PC-9 (cell line): Measurements from ENCODE around the gene ARHGAP44. TPM values are rescaled to one million over a fixed set of nuclear protein-coding genes. Genes with fewer than 3 reads are reported as not detected.

ENCODE experiments used
- BruUV-seq: library from RNA; stranded (reverse); fragments of 400-500 nt; replicated peaks from 2 replicates; lab custom pipeline; 2021; lab: Mats Ljungman, UMichigan
- CTCF ChIA-PET: fragments of 300-600 bp; sonication (Branson Sonifier 250); formaldehyde crosslinking; loops from one replicate; lab custom pipeline; 2022; ENCODE audit warnings: antibody characterized with exemption; lab: Charles Lee
- POLR2A ChIA-PET: fragments of 300-600 bp; sonication (Branson Sonifier 250); formaldehyde crosslinking; loops from one replicate; lab custom pipeline; 2022; ENCODE audit warnings: antibody characterized with exemption; ENCODE audit not compliant: unreplicated experiment; lab: Charles Lee
- DNase-seq, 2 experiments: peaks; one replicate each; pipeline versions ENCODE4 v3.0.0 to v3.0.0-alpha.2; 2015 to 2022; ENCODE audit warnings: mixed read lengths in 1 of 2
- H2AFZ ChIP-seq: fragments of 200-600 bp; sonication (generic); 2 replicates; pipeline ENCODE4 v1.8.1; 2017; ENCODE audit warnings: antibody characterized with exemption
- H3F3A ChIP-seq: fragments of 200-600 bp; sonication (generic); 2 replicates; pipeline ENCODE4 v1.8.1; 2017; ENCODE audit warnings: antibody characterized with exemption, mild to moderate bottlenecking, low read depth; ENCODE audit not compliant: insufficient read depth
- H3K27ac ChIP-seq: fragments of 200-600 bp; sonication (generic); 2 replicates; pipeline ENCODE4 v1.6.1; 2016; ENCODE audit warnings: mixed run types
- H3K27me3 ChIP-seq: fragments of 200-600 bp; sonication (generic); 2 replicates; pipeline ENCODE4 v1.6.1; 2016; ENCODE audit warnings: low read depth, mixed run types; ENCODE audit not compliant: insufficient read depth
- H3K36me3 ChIP-seq: fragments of 200-600 bp; sonication (generic); 2 replicates; pipeline ENCODE4 v1.6.1; 2016; ENCODE audit warnings: low read depth, mixed run types
- H3K4me1 ChIP-seq: fragments of 200-600 bp; sonication (generic); replicated peaks from 2 replicates; pipeline ENCODE4 v1.6.1; 2016; ENCODE audit warnings: mixed run types; ENCODE audit not compliant: insufficient read depth
- H3K4me2 ChIP-seq: fragments of 200-600 bp; sonication (generic); 2 replicates; pipeline ENCODE4 v1.6.1; 2017; ENCODE audit warnings: mixed run types
- H3K4me3 ChIP-seq: fragments of 200-600 bp; sonication (generic); 2 replicates; pipeline ENCODE4 v1.6.1; 2016; ENCODE audit warnings: mixed run types
- H3K79me2 ChIP-seq: fragments of 200-600 bp; sonication (generic); 2 replicates; pipeline ENCODE4 v1.6.1; 2017; ENCODE audit warnings: low read depth, mixed run types
- H3K9me2 ChIP-seq: fragments of 200-600 bp; sonication (generic); 2 replicates; pipeline ENCODE4 v1.8.1; 2017; ENCODE audit warnings: mild to moderate bottlenecking; ENCODE audit not compliant: insufficient read depth
- H3K9me3 ChIP-seq: fragments of 200-600 bp; sonication (generic); 2 replicates; pipeline ENCODE4 v1.8.1; 2016; ENCODE audit warnings: low read depth; ENCODE audit not compliant: insufficient read depth
- H4K20me1 ChIP-seq: fragments of 200-600 bp; sonication (generic); 2 replicates; pipeline ENCODE4 v1.8.1; 2017; ENCODE audit not compliant: insufficient read depth
- EZH2 ChIP-seq: fragments of 200-600 bp; sonication (generic); IDR thresholded peaks from 2 replicates; pipeline ENCODE4 v1.8.0; 2017; ENCODE audit warnings: antibody characterized with exemption, low read depth
- intact Hi-C: fragments of 100-400 bp; cut with micrococcal nuclease; formaldehyde crosslinking; loops from one replicate; pipeline ENCODE4 v1.10.0; 2022; ENCODE audit not compliant: unreplicated experiment
- total RNA-seq: library from RNA; stranded (reverse); gene quantifications from 2 replicates; pipeline ENCODE4 v1.2.3, GENCODE V29; 2021
- TF ChIP-seq, protein P1 (sequence below): fragments of 200-600 bp; sonication (generic); conservative IDR thresholded peaks from 2 replicates; pipeline ENCODE4 v1.6.1; 2017; ENCODE audit warnings: mixed run types, antibody characterized with exemption, mild to moderate bottlenecking, moderate library complexity

The ARHGAP44 gene
- total RNA-seq, 1 experiment from 2014 or later: not detected

DNA sequence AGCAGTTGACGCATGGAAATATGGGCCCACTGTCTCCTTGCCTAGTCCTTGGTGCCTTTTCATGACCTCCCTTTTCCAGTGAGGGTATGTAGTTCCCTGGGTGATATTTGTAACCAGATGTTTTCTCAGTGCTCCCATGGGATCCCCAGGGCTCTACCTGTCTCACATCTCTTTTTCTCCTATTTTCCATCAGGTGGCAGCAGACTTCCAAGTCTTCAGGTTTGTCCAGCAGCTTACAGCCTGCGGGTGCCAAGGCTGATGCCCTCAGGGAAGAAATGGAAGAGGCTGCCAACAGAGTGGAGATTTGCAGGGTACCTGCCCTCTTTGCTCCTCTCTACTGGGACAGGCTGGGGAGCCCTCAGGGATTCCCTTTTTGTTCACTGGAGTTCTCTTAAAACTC, 139.4 kb downstream of the ARHGAP44 start:
- intact Hi-C loops: no loop called here
- Histone ChIP-seq H3K9me3 (no peaks in the 10 kb centered on the region), H3K4me3 (no peak overlapping the region), H3K27me3 (peaks cover 36% of the 10 kb centered on the region; the same call in 1 of the 2 replicates), H3K36me3 (no peaks in the 10 kb centered on the region), H4K20me1 (no peaks in the 10 kb centered on the region), H3K9me2 (no peaks in the 10 kb centered on the region), H3K4me1 (no peaks in the 10 kb centered on the region), H3K4me2 (no peak overlapping the region), H3F3A (no peaks in the 10 kb centered on the region), H2AFZ (no peak overlapping the region), H3K27ac (no peak overlapping the region), H3K79me2 (no peaks in the 10 kb centered on the region)
- ChIA-PET POLR2A (no interaction called here), CTCF (no interaction called here)
- DNase-seq: no peak
- BruUV-seq: no TSS peak
- no peak for TF ChIP-seq EZH2
- TF ChIP-seq, protein P1, sequence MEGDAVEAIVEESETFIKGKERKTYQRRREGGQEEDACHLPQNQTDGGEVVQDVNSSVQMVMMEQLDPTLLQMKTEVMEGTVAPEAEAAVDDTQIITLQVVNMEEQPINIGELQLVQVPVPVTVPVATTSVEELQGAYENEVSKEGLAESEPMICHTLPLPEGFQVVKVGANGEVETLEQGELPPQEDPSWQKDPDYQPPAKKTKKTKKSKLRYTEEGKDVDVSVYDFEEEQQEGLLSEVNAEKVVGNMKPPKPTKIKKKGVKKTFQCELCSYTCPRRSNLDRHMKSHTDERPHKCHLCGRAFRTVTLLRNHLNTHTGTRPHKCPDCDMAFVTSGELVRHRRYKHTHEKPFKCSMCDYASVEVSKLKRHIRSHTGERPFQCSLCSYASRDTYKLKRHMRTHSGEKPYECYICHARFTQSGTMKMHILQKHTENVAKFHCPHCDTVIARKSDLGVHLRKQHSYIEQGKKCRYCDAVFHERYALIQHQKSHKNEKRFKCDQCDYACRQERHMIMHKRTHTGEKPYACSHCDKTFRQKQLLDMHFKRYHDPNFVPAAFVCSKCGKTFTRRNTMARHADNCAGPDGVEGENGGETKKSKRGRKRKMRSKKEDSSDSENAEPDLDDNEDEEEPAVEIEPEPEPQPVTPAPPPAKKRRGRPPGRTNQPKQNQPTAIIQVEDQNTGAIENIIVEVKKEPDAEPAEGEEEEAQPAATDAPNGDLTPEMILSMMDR: no peak; the same call in 1 of the 2 replicates

DNA sequence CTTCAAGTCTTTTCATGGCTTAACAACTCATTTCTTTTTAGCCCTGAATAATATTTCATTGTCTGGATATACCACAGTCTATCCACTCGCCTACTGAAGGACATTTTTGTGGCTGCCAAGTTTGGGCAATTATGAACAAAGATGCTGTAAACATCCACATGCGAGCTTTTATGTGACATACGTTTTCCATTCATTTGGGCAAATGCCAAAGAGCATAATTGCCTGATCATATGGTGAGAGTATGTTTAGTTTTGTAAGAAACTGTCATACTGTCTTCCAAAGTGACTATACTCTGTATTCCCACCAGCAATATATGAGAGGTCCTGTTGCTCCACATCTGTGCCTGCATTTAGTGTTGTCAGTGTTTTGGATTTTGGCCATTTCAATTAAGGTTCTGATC, 147.2 kb downstream of the ARHGAP44 start:
- H3K4me1 ChIP-seq: no peaks in the 10 kb centered on the region
- no peak for TF ChIP-seq EZH2
- TF ChIP-seq, protein P1: no peak
- H3K9me2 ChIP-seq: no peaks in the 10 kb centered on the region
- DNase-seq: no peak
- no peak overlapping the region for H3K27ac ChIP-seq
- no peaks in the 10 kb centered on the region for H3K36me3 ChIP-seq
- no peak overlapping the region for H3K4me2 ChIP-seq
- H3K4me3 ChIP-seq: no peak overlapping the region
- H2AFZ ChIP-seq: no peak overlapping the region
- intact Hi-C loops: no loop called here
- no peaks in the 10 kb centered on the region for H3K79me2 ChIP-seq
- no TSS peak for BruUV-seq
- H4K20me1 ChIP-seq: no peaks in the 10 kb centered on the region
- peaks cover 7% of the 10 kb centered on the region for H3K27me3 ChIP-seq
- POLR2A ChIA-PET: no interaction called here
- H3K9me3 ChIP-seq: no peaks in the 10 kb centered on the region
- CTCF ChIA-PET: no interaction called here
- no peaks in the 10 kb centered on the region for H3F3A ChIP-seq

DNA sequence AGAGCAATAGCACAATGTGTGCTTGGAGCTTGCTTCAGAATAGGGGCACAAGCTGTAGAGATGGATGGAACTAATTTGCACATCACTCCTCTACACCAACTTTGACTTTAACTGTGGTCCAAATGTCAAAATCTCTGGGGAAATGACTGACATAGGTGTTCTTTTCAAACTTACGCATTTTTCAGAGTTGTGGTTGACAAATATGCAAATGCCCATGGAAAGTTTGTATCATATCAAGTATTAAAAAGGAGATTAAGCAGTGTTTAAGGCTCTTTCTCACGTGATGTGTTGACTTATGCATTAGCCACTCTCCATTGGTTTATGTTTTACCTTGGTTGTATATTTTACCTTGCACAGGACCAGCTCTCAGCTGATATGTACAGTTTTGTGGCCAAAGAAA, 151.4 kb downstream of the ARHGAP44 start:
- no peak overlapping the region for H3K4me3 ChIP-seq
- H4K20me1 ChIP-seq: no peaks in the 10 kb centered on the region
- TF ChIP-seq EZH2: no peak
- TF ChIP-seq, protein P1: no peak
- intact Hi-C loops: no loop called here
- ChIA-PET POLR2A (no interaction called here), CTCF (no interaction called here)
- no peaks in the 10 kb centered on the region for H3F3A ChIP-seq
- BruUV-seq: no TSS peak
- H3K9me2 ChIP-seq: no peaks in the 10 kb centered on the region
- DNase-seq: no peak
- H3K9me3 ChIP-seq: no peaks in the 10 kb centered on the region
- no peaks in the 10 kb centered on the region for H3K79me2 ChIP-seq
- H3K27ac ChIP-seq: no peak overlapping the region
- H3K27me3 ChIP-seq: peaks cover 34% of the 10 kb centered on the region
- H3K4me1 ChIP-seq: no peaks in the 10 kb centered on the region
- H2AFZ ChIP-seq: no peak overlapping the region
- no peak overlapping the region for H3K4me2 ChIP-seq
- no peaks in the 10 kb centered on the region for H3K36me3 ChIP-seq
